ENCODE data around the gene RNF4.

The RNF4 gene

GRCh38 chr4:2484993-2485392 lies 16.1 kb downstream of the RNF4 start:
- peaks cover 71% of the 10 kb centered on the region for H3K4me1 Mint-ChIP-seq (ENCODE audit: low read depth)

GRCh38 chr4:2485956-2486355 lies 17.1 kb downstream of the RNF4 start:
- H3K27ac Mint-ChIP-seq: no peak overlapping the region
- no peaks in the 10 kb centered on the region for H3K27me3 Mint-ChIP-seq (ENCODE audit: low read depth)
- H3K9me3 Mint-ChIP-seq: no peaks in the 10 kb centered on the region
- peaks cover 16% of the 10 kb centered on the region for H3K36me3 Mint-ChIP-seq (ENCODE audit: low read depth)
- peaks cover 68% of the 10 kb centered on the region for H3K4me1 Mint-ChIP-seq (ENCODE audit: low read depth)
- H3K4me3 Mint-ChIP-seq: peak overlapping the region; percentile 9

More at GRCh38 chr4:2484993-2485392, 16.1 kb downstream of the RNF4 start:
- Mint-ChIP-seq H3K27ac (peak overlapping the region; percentile 89), H3K36me3 (ENCODE audit: low read depth) (peaks cover 7% of the 10 kb centered on the region), H3K4me3 (peak overlapping the region; percentile 76), H3K9me3 (no peaks in the 10 kb centered on the region), H3K27me3 (ENCODE audit: low read depth) (no peaks in the 10 kb centered on the region)

GRCh38 chr4:2486981-2487380 lies 18.1 kb downstream of the RNF4 start:
- Mint-ChIP-seq H3K4me1 (ENCODE audit: low read depth) (peaks cover 58% of the 10 kb centered on the region), H3K9me3 (no peaks in the 10 kb centered on the region), H3K27ac (no peak overlapping the region), H3K27me3 (ENCODE audit: low read depth) (no peaks in the 10 kb centered on the region), H3K36me3 (ENCODE audit: low read depth) (peaks cover 16% of the 10 kb centered on the region), H3K4me3 (no peak overlapping the region)

GRCh38 chr4:2487632-2488031 lies 18.7 kb downstream of the RNF4 start:
- Mint-ChIP-seq H3K36me3 (ENCODE audit: low read depth) (peaks cover 20% of the 10 kb centered on the region), H3K27me3 (ENCODE audit: low read depth) (no peaks in the 10 kb centered on the region), H3K27ac (peak overlapping the region; percentile 31), H3K4me1 (ENCODE audit: low read depth) (peaks cover 53% of the 10 kb centered on the region), H3K4me3 (peak overlapping the region; percentile 10), H3K9me3 (no peaks in the 10 kb centered on the region)

GRCh38 chr4:2489081-2489805 lies 20.3 kb downstream of the RNF4 start:
- H3K4me1 Mint-ChIP-seq (ENCODE audit: low read depth): peaks cover 45% of the 10 kb centered on the region
- H3K27ac Mint-ChIP-seq: no peak overlapping the region

GRCh38 chr4:2489841-2490552 lies 21.1 kb downstream of the RNF4 start:
- Mint-ChIP-seq H3K27ac (no peak overlapping the region), H3K4me1 (ENCODE audit: low read depth) (peaks cover 39% of the 10 kb centered on the region), H3K4me3 (no peak overlapping the region), H3K36me3 (ENCODE audit: low read depth) (peaks cover 27% of the 10 kb centered on the region), H3K27me3 (ENCODE audit: low read depth) (no peaks in the 10 kb centered on the region), H3K9me3 (no peaks in the 10 kb centered on the region)

More at GRCh38 chr4:2489081-2489805, 20.3 kb downstream of the RNF4 start:
- H3K36me3 Mint-ChIP-seq (ENCODE audit: low read depth): peaks cover 27% of the 10 kb centered on the region
- H3K4me3 Mint-ChIP-seq: no peak overlapping the region
- no peaks in the 10 kb centered on the region for H3K9me3 Mint-ChIP-seq
- no peaks in the 10 kb centered on the region for H3K27me3 Mint-ChIP-seq (ENCODE audit: low read depth)

GRCh38 chr4:2492970-2493369 lies 24.1 kb downstream of the RNF4 start:
- no peaks in the 10 kb centered on the region for H3K27me3 Mint-ChIP-seq (ENCODE audit: low read depth)
- H3K27ac Mint-ChIP-seq: peak overlapping the region; percentile 27
- no peak overlapping the region for H3K4me3 Mint-ChIP-seq
- H3K4me1 Mint-ChIP-seq (ENCODE audit: low read depth): peaks cover 18% of the 10 kb centered on the region
- H3K9me3 Mint-ChIP-seq: no peaks in the 10 kb centered on the region
- H3K36me3 Mint-ChIP-seq (ENCODE audit: low read depth): peaks cover 44% of the 10 kb centered on the region

- no peak overlapping the region for H3K27ac Mint-ChIP-seq
- no peaks in the 10 kb centered on the region for H3K27me3 Mint-ChIP-seq (ENCODE audit: low read depth)
- no peaks in the 10 kb centered on the region for H3K9me3 Mint-ChIP-seq
- peaks cover 44% of the 10 kb centered on the region for H3K36me3 Mint-ChIP-seq (ENCODE audit: low read depth)
- no peak overlapping the region for H3K4me3 Mint-ChIP-seq
- peaks cover 11% of the 10 kb centered on the region for H3K4me1 Mint-ChIP-seq (ENCODE audit: low read depth)
Measured at GRCh38 chr4:2494992-2495391, 26.1 kb downstream of the RNF4 start.

- Mint-ChIP-seq H3K9me3 (no peaks in the 10 kb centered on the region), H3K27ac (no peak overlapping the region), H3K4me3 (no peak overlapping the region), H3K4me1 (ENCODE audit: low read depth) (peaks cover 15% of the 10 kb centered on the region), H3K27me3 (ENCODE audit: low read depth) (no peaks in the 10 kb centered on the region), H3K36me3 (ENCODE audit: low read depth) (peaks cover 47% of the 10 kb centered on the region)
Measured at GRCh38 chr4:2497324-2497723, 28.4 kb downstream of the RNF4 start.

GRCh38 chr4:2497931-2498330 lies 29.0 kb downstream of the RNF4 start:
- H3K4me1 Mint-ChIP-seq (ENCODE audit: low read depth): peaks cover 12% of the 10 kb centered on the region
- peaks cover 41% of the 10 kb centered on the region for H3K36me3 Mint-ChIP-seq (ENCODE audit: low read depth)
- H3K4me3 Mint-ChIP-seq: no peak overlapping the region
- no peaks in the 10 kb centered on the region for H3K9me3 Mint-ChIP-seq
- no peak overlapping the region for H3K27ac Mint-ChIP-seq
- H3K27me3 Mint-ChIP-seq (ENCODE audit: low read depth): no peaks in the 10 kb centered on the region

GRCh38 chr4:2500547-2500946 lies 31.6 kb downstream of the RNF4 start:
- Mint-ChIP-seq H3K27ac (peak overlapping the region; percentile 31), H3K27me3 (ENCODE audit: low read depth) (no peaks in the 10 kb centered on the region), H3K4me3 (no peak overlapping the region), H3K4me1 (ENCODE audit: low read depth) (peaks cover 10% of the 10 kb centered on the region), H3K9me3 (no peaks in the 10 kb centered on the region), H3K36me3 (ENCODE audit: low read depth) (peaks cover 42% of the 10 kb centered on the region)

GRCh38 chr4:2501034-2501594 lies 32.2 kb downstream of the RNF4 start:
- no peaks in the 10 kb centered on the region for H3K27me3 Mint-ChIP-seq (ENCODE audit: low read depth)
- H3K4me3 Mint-ChIP-seq: no peak overlapping the region
- H3K4me1 Mint-ChIP-seq (ENCODE audit: low read depth): peaks cover 8% of the 10 kb centered on the region
- peaks cover 38% of the 10 kb centered on the region for H3K36me3 Mint-ChIP-seq (ENCODE audit: low read depth)
- H3K27ac Mint-ChIP-seq: no peak overlapping the region
- no peaks in the 10 kb centered on the region for H3K9me3 Mint-ChIP-seq

GRCh38 chr4:2503809-2504208 lies 34.9 kb downstream of the RNF4 start:
- H3K4me1 Mint-ChIP-seq (ENCODE audit: low read depth): peaks cover 5% of the 10 kb centered on the region
- H3K9me3 Mint-ChIP-seq: no peaks in the 10 kb centered on the region
- H3K36me3 Mint-ChIP-seq (ENCODE audit: low read depth): peaks cover 32% of the 10 kb centered on the region
- no peaks in the 10 kb centered on the region for H3K27me3 Mint-ChIP-seq (ENCODE audit: low read depth)
- no peak overlapping the region for H3K27ac Mint-ChIP-seq
- no peak overlapping the region for H3K4me3 Mint-ChIP-seq

- H3K36me3 Mint-ChIP-seq (ENCODE audit: low read depth): peaks cover 21% of the 10 kb centered on the region
- H3K4me3 Mint-ChIP-seq: no peak overlapping the region
- H3K27ac Mint-ChIP-seq: no peak overlapping the region
Measured at GRCh38 chr4:2507259-2507658, 38.4 kb downstream of the RNF4 start.

GRCh38 chr4:2507855-2508254 lies 38.9 kb downstream of the RNF4 start:
- H3K4me3 Mint-ChIP-seq: no peak overlapping the region
- no peaks in the 10 kb centered on the region for H3K27me3 Mint-ChIP-seq (ENCODE audit: low read depth)
- H3K4me1 Mint-ChIP-seq (ENCODE audit: low read depth): peaks cover 4% of the 10 kb centered on the region
- H3K36me3 Mint-ChIP-seq (ENCODE audit: low read depth): peaks cover 22% of the 10 kb centered on the region
- no peak overlapping the region for H3K27ac Mint-ChIP-seq
- no peaks in the 10 kb centered on the region for H3K9me3 Mint-ChIP-seq

More at GRCh38 chr4:2507259-2507658, 38.4 kb downstream of the RNF4 start:
- Mint-ChIP-seq H3K9me3 (no peaks in the 10 kb centered on the region), H3K4me1 (ENCODE audit: low read depth) (peaks cover 4% of the 10 kb centered on the region), H3K27me3 (ENCODE audit: low read depth) (no peaks in the 10 kb centered on the region)

All from T-helper 1 cell treated with Interleukin-12 subunit alpha and Interleukin-12 subunit beta and Interleukin-4 antibody, amounts not matched to agents 30 μg/mL and 1 μg/mL, for 36 hours (primary cell).